Peyer's patch (tissue), 4 donors: ENCODE data around the gene CCDC187.

ENCODE experiments used
- POLR2A ChIP-seq, 2 donors: fragments of 450-650 bp; IDR thresholded peaks; one replicate each; pipeline ENCODE4 v1.5.1; 2017; ENCODE audit warnings: antibody characterized with exemption in 2 of 2, mild to moderate bottlenecking in 2 of 2, moderate library complexity in 2 of 2
- TF ChIP-seq, protein P1 (sequence below), 6 experiments: fragments of 450-650 bp in 4 of 6; fragments of 200-600 bp in 2 of 6; sonication (generic) in 1 of 6; IDR thresholded peaks; one replicate each; pipeline ENCODE4 v1.5.1; 2017 to 2019; ENCODE audit warnings: antibody characterized with exemption in 6 of 6, mild to moderate bottlenecking in 3 of 6, moderate library complexity in 1 of 6

GRCh38 chr9:136299116-136299515 is 4.8 kb downstream of the CCDC187 start:
- TF ChIP-seq, protein P1, sequence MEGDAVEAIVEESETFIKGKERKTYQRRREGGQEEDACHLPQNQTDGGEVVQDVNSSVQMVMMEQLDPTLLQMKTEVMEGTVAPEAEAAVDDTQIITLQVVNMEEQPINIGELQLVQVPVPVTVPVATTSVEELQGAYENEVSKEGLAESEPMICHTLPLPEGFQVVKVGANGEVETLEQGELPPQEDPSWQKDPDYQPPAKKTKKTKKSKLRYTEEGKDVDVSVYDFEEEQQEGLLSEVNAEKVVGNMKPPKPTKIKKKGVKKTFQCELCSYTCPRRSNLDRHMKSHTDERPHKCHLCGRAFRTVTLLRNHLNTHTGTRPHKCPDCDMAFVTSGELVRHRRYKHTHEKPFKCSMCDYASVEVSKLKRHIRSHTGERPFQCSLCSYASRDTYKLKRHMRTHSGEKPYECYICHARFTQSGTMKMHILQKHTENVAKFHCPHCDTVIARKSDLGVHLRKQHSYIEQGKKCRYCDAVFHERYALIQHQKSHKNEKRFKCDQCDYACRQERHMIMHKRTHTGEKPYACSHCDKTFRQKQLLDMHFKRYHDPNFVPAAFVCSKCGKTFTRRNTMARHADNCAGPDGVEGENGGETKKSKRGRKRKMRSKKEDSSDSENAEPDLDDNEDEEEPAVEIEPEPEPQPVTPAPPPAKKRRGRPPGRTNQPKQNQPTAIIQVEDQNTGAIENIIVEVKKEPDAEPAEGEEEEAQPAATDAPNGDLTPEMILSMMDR (IDR thresholded peaks at IDR 0.05) = no peak
- TF ChIP-seq POLR2A (IDR thresholded peaks at IDR 0.05) = no peak
